Medulla oblongata (tissue), 1 donor: Measurements from ENCODE around the gene TTC9B.

Experiments used
- DNase-seq: peaks from one replicate; pipeline ENCODE4 v3.0.0-alpha.2; 2015; ENCODE audit errors: extremely low spot score

Gene TTC9B

GRCh38 chr19:40217934-40218890 is at the start of gene TTC9B:
Gene TTC9B (minus strand): TSS chr19:40218384. CDS start chr19:40218381, 3 bp downstream.
- DNase-seq, result peak; percentile 37

GRCh38 chr19:40267601-40267997 is 49.4 kb upstream of the TTC9B start:
- no peak for DNase-seq

- DNase-seq, result no peak
Measured at GRCh38 chr19:40266912-40267600, 48.9 kb upstream of the TTC9B start.

- no peak for DNase-seq
Measured at GRCh38 chr19:40266119-40266518, 47.9 kb upstream of the TTC9B start.

DNA sequence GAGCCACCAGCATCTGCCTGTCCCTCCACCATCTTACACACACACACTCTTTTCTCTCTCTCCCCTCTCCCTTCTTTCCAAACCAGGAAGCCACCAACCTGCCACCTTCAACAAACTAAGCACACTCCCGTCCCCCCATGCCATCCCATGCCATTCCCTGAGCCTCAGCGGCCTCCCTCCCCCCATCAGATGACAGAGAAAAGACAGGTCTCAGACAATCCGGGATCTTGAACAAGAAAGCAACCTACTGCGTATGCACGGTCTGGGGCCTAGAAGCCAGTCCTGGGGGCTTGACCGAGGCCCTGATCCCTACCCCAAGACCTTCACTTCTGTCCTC is 47.5 kb upstream of the TTC9B start:
- DNase-seq, result no peak

DNA sequence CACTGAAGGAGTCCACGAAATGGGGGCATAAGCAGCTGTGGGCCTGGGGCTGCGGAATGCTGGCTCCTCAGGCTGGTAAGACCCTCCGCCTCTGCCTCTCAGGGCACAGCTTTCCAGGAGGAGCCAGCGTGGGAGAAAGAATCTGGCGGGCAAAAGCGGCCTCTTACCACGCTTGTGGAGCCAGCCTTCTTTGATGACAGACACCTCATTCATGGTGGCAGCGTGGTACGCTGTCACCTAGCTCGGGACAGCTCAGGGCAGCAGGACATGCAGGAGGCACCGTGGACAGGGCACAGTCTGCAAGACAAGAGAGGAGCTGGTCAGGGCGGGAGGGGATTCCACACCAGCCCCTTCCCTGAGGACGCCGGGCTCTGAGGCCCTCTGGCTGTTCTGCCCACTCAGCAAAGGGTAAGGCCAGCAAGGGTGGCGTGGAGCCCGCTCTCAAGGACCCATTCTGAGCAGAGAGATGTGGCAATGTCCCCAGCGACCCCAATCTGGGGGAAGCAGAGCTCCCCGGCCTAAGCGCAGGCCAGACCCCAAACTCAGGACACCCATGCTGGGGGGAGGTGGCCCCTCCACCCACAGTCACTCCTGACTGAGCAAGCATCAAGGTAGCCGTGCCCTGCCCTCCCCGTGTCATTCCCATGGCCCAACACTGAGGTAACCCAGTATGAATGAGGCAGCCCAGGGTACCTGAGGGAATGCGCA is 47.0 kb upstream of the TTC9B start:
- no peak for DNase-seq

- no peak for DNase-seq
Measured at GRCh38 chr19:40264314-40265054, 46.3 kb upstream of the TTC9B start.

DNA sequence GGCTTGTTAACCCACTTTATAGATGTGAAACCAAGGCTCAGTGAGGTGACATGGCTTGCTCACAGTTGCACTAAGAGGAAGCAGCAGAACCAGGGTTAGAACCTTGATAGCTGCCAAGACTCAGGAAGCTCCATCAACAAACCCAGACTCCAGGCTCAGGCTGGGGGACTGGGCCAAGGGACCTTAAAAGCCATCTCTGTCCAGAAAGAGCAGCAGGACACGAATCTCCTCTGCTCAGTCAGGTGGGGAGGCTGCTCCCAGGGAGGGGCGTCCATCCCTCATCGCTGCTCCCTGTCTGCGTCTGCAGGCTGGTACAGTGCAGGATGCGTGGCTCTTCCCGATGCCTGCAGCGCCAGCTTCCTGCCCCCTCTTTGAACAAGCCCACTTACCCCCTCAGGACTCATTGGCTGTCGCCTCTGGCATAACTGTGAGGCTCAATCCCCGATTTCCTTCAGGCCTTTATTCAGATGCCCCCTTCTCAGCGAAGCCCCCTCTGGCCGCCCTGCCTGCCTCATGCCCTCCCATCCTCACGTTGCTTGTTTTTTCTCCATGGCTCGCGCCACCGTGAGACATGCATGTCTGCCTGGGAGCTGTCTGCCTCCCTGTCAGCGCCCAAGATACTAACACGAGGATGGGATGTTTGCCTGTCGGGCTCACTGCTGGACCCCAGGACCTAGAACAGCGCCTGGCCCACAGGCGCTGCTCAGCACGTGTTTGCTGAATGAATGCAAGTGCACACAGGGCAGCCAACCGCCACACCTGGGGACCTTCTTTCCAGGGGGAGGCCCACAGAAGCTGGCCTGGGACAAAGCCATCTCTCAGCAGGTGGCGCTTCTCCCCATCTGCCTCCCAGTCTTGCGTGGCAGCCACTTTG is 45.5 kb upstream of the TTC9B start:
- DNase-seq, result no peak

- no peak for DNase-seq
Measured at GRCh38 chr19:40262422-40262821, 44.2 kb upstream of the TTC9B start.

GRCh38 chr19:40261631-40262030 is 43.4 kb upstream of the TTC9B start:
- DNase-seq, result no peak

DNA sequence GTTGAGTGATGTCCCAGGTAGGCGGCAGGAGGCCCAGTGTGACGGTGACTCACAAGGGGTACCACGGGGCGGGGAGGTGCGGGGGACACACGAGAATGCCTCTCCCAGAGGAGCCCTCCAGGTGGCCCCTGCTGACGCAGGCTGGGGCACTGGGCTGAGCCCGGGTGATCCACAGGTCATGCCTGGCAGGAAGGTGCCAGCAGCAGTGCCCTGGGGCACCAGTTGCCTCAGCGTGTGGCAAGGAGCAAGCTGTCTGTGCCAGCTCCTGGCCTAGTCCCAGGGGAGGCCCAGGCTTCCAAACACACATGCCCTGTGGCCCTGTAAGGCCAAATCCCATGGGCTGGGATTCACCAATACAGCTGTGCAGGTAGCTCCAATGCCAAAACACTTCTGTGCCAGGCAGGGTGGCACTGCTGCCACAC is 38.9 kb upstream of the TTC9B start:
- DNase-seq, result no peak

GRCh38 chr19:40256512-40256911 is 38.3 kb upstream of the TTC9B start:
- no peak for DNase-seq

GRCh38 chr19:40255619-40256166 is 37.5 kb upstream of the TTC9B start:
- DNase-seq, result no peak

- DNase-seq, result no peak
Measured at GRCh38 chr19:40254714-40255418, 36.7 kb upstream of the TTC9B start.

DNA sequence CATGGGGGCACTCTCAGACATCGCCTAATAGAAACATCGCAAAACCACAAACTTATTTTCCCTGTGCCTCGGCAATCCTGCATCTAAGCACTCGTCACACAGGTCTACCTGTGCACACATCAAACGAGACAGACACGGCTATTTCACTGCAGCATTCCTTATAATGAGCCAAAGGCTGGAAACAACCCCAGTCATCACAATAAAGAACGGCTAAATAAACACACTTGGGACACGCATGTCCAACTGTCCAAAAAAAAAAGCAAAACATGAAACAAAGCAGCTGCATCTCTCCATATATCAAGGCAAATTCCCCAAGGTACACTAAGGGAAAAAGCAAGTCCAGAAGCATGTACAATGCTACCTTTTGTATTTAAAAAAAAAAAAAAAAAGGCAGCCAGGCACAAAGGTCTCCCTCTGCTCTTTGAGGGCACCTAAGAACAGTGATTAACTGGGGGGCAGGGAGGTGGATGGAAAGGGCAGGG is 35.5 kb upstream of the TTC9B start:
- no peak for DNase-seq

GRCh38 chr19:40252395-40252794 is 34.2 kb upstream of the TTC9B start:
- DNase-seq, result no peak

GRCh38 chr19:40251991-40252390 is 33.8 kb upstream of the TTC9B start:
- DNase-seq, result no peak

DNA sequence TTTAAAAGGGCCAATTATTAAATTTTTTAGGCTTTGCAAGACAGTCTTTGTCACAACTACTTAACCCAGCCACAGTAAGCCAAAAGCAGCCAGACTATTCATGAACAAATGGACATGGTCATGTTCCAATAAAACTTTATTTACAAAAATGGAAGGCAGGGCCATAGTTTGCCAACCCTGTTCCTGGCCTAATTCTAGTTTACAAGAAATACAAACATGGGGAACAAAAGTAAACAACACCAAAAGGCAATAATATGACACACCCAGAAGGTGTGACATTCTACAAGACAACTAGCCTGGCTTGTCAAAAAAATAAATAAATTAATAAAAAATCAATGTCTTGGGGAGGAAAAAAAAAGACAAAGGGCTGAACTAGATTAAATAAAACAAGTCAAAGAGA is 33.1 kb upstream of the TTC9B start:
- no peak for DNase-seq

- no peak for DNase-seq
Measured at GRCh38 chr19:40249781-40250180, 31.6 kb upstream of the TTC9B start.

- no peak for DNase-seq
Measured at GRCh38 chr19:40249201-40249600, 31.0 kb upstream of the TTC9B start.
